HepG2 (cell line): ENCODE results near the gene EDAR. TPM values are rescaled to one million over a fixed set of nuclear protein-coding genes. Genes with fewer than 3 reads are reported as not detected.

ENCODE experiments used
- BCL6 ChIP-seq: IDR thresholded peaks from 2 replicates; pipeline ENCODE4 v1.6.1; 2016; ENCODE audit warnings: missing genetic modification reagents, missing compliant biosample characterization
- TBX2 ChIP-seq: sonication (generic); formaldehyde crosslinking; IDR thresholded peaks from 2 replicates; pipeline ENCODE4 v1.5.0; 2020; ENCODE audit warnings: missing genetic modification reagents, mild to moderate bottlenecking, borderline replicate concordance
- ZFY ChIP-seq: sonication (generic); formaldehyde crosslinking; IDR thresholded peaks from 2 replicates; pipeline ENCODE4 v1.4.0; 2020; ENCODE audit warnings: missing genetic modification reagents
- ZNF256 ChIP-seq: sonication (generic); formaldehyde crosslinking; conservative IDR thresholded peaks from 2 replicates; pipeline ENCODE4 v1.4.0; 2020; ENCODE audit warnings: missing genetic modification reagents
- ZNF296 ChIP-seq: sonication (generic); formaldehyde crosslinking; conservative IDR thresholded peaks from 2 replicates; pipeline ENCODE4 v1.5.0; 2020; ENCODE audit warnings: mild to moderate bottlenecking, missing genetic modification reagents
- ZNF441 ChIP-seq: sonication (generic); formaldehyde crosslinking; IDR thresholded peaks from 2 replicates; pipeline ENCODE4 v1.7.0; 2021; ENCODE audit warnings: missing genetic modification reagents, borderline replicate concordance
- ZNF501 ChIP-seq: sonication (generic); formaldehyde crosslinking; IDR thresholded peaks from 2 replicates; pipeline ENCODE4 v1.5.1; 2020; ENCODE audit warnings: mild to moderate bottlenecking, moderate library complexity, missing genetic modification reagents
- ZNF605 ChIP-seq: sonication (generic); formaldehyde crosslinking; IDR thresholded peaks from 2 replicates; pipeline ENCODE4 v1.8.0; 2022; ENCODE audit warnings: mild to moderate bottlenecking, missing genetic modification reagents
- ZNF782 ChIP-seq: sonication (generic); formaldehyde crosslinking; IDR thresholded peaks from 2 replicates; pipeline ENCODE4 v1.4.0; 2020; ENCODE audit warnings: missing genetic modification reagents, mild to moderate bottlenecking, borderline replicate concordance
- polyA plus RNA-seq, 8 experiments: library from polyadenylated mRNA; depleted of rRNA in 3 of 8; stranded (reverse) in 7 of 8; unstranded in 1 of 8; fragments of >200 nt; fragmentation: Illumina TruSeq in 4 of 8; extraction: Trizol in 4 of 8; gene quantifications; 2 replicates each; pipeline versions ENCODE4 v1.2.1 to v1.2.3, GENCODE V29; 2011 to 2016; ENCODE audit warnings: low read depth in 4 of 8, missing spikeins in 1 of 8, mixed read lengths in 1 of 8; ENCODE audit not compliant: insufficient read depth in 1 of 8
- total RNA-seq, 5 experiments: library from RNA; depleted of rRNA; stranded (reverse); fragments of >200 nt; fragmentation: Illumina TruSeq; extraction: Trizol; gene quantifications; 2 replicates each; pipeline ENCODE4 v1.2.3, GENCODE V29; 2016; ENCODE audit warnings: low read depth in 1 of 5
- TF ChIP-seq, protein P1 (sequence below), 2 experiments: fragments of 450-650 bp in 1 of 2; sonication (generic) in 1 of 2; formaldehyde crosslinking in 1 of 2; IDR thresholded peaks; 2 replicates each; pipeline versions ENCODE4 v1.6.1 to v1.8.0; 2016 to 2022; ENCODE audit warnings: antibody characterized with exemption in 1 of 2, mild to moderate bottlenecking in 1 of 2, missing genetic modification reagents in 1 of 2
- TF ChIP-seq, protein P2 (sequence below): IDR thresholded peaks from 2 replicates; pipeline ENCODE4 v1.6.1; 2016; ENCODE audit warnings: low read depth, borderline replicate concordance
- TF ChIP-seq, protein P3 (sequence below): sonication (generic); formaldehyde crosslinking; IDR thresholded peaks from 2 replicates; pipeline ENCODE4 v1.5.0; 2020; ENCODE audit warnings: mild to moderate bottlenecking, missing genetic modification reagents, moderate library complexity
- TF ChIP-seq, protein P4 (sequence below): sonication (generic); formaldehyde crosslinking; IDR thresholded peaks from 2 replicates; pipeline ENCODE4 v1.8.0; 2022; ENCODE audit warnings: missing genetic modification reagents, mild to moderate bottlenecking, borderline replicate concordance

The EDAR gene
- total and polyA plus RNA-seq, 2 of the 13 experiments (the other 11 are each of a cell fraction or from before 2014, with no cell fraction given): not detected

DNA sequence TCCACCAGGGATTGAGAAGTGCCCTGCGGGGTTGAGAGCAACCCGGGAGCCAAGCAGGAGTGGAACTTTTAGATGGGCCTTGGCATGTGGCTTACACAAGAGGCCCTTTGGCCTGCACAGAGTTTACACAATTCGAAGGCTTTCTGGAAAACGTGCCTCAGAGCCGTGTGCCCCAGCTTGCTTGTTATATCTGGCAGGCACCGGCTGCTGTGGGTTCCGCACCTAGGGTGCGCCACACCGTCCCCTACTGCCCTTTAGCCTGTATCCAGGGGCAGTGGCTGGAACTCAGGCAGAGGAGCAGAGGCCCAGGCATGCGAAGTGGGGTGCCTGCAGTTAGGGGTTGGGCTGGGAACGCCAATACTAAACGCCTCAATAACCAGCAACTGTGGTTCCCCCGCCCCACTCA lies 32.9 kb upstream of the EDAR start (continued):
- TF ChIP-seq, protein P1, sequence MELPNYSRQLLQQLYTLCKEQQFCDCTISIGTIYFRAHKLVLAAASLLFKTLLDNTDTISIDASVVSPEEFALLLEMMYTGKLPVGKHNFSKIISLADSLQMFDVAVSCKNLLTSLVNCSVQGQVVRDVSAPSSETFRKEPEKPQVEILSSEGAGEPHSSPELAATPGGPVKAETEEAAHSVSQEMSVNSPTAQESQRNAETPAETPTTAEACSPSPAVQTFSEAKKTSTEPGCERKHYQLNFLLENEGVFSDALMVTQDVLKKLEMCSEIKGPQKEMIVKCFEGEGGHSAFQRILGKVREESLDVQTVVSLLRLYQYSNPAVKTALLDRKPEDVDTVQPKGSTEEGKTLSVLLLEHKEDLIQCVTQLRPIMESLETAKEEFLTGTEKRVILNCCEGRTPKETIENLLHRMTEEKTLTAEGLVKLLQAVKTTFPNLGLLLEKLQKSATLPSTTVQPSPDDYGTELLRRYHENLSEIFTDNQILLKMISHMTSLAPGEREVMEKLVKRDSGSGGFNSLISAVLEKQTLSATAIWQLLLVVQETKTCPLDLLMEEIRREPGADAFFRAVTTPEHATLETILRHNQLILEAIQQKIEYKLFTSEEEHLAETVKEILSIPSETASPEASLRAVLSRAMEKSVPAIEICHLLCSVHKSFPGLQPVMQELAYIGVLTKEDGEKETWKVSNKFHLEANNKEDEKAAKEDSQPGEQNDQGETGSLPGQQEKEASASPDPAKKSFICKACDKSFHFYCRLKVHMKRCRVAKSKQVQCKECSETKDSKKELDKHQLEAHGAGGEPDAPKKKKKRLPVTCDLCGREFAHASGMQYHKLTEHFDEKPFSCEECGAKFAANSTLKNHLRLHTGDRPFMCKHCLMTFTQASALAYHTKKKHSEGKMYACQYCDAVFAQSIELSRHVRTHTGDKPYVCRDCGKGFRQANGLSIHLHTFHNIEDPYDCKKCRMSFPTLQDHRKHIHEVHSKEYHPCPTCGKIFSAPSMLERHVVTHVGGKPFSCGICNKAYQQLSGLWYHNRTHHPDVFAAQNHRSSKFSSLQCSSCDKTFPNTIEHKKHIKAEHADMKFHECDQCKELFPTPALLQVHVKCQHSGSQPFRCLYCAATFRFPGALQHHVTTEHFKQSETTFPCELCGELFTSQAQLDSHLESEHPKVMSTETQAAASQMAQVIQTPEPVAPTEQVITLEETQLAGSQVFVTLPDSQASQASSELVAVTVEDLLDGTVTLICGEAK (IDR thresholded peaks at IDR 0.05): no peak
- TF ChIP-seq, protein P1 (CRISPR knock-in tag; IDR thresholded peaks at IDR 0.05): peak; percentile 64
- TF ChIP-seq ZNF256 (CRISPR knock-in tag) (no peak), BCL6 (CRISPR knock-in tag) (peak; percentile 63), ZNF441 (0 out of 2 replicates have a peak, but pooled peaks have one; percentile 25), TBX2 (CRISPR knock-in tag) (peak; percentile 61; the same call in 1 of the 2 replicates), ZFY (CRISPR knock-in tag) (peak; percentile 84), ZNF296 (no peak), ZNF782 (0 out of 2 replicates have a peak, but pooled peaks have one; percentile 33), ZNF605 (peak; percentile 81), ZNF501 (peak; percentile 58; the same call in 1 of the 2 replicates)
- TF ChIP-seq, protein P2, sequence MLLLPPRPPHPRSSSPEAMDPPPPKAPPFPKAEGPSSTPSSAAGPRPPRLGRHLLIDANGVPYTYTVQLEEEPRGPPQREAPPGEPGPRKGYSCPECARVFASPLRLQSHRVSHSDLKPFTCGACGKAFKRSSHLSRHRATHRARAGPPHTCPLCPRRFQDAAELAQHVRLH (CRISPR knock-in tag): peak; percentile 60; the same call in 1 of the 2 replicates
- TF ChIP-seq, protein P3, sequence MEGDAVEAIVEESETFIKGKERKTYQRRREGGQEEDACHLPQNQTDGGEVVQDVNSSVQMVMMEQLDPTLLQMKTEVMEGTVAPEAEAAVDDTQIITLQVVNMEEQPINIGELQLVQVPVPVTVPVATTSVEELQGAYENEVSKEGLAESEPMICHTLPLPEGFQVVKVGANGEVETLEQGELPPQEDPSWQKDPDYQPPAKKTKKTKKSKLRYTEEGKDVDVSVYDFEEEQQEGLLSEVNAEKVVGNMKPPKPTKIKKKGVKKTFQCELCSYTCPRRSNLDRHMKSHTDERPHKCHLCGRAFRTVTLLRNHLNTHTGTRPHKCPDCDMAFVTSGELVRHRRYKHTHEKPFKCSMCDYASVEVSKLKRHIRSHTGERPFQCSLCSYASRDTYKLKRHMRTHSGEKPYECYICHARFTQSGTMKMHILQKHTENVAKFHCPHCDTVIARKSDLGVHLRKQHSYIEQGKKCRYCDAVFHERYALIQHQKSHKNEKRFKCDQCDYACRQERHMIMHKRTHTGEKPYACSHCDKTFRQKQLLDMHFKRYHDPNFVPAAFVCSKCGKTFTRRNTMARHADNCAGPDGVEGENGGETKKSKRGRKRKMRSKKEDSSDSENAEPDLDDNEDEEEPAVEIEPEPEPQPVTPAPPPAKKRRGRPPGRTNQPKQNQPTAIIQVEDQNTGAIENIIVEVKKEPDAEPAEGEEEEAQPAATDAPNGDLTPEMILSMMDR (CRISPR knock-in tag): peak; percentile 59
- TF ChIP-seq, protein P4, sequence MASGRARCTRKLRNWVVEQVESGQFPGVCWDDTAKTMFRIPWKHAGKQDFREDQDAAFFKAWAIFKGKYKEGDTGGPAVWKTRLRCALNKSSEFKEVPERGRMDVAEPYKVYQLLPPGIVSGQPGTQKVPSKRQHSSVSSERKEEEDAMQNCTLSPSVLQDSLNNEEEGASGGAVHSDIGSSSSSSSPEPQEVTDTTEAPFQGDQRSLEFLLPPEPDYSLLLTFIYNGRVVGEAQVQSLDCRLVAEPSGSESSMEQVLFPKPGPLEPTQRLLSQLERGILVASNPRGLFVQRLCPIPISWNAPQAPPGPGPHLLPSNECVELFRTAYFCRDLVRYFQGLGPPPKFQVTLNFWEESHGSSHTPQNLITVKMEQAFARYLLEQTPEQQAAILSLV (CRISPR knock-in tag): peak; percentile 63; the same call in 1 of the 2 replicates
